ENCODE results near the gene TMEM175.

DNA sequence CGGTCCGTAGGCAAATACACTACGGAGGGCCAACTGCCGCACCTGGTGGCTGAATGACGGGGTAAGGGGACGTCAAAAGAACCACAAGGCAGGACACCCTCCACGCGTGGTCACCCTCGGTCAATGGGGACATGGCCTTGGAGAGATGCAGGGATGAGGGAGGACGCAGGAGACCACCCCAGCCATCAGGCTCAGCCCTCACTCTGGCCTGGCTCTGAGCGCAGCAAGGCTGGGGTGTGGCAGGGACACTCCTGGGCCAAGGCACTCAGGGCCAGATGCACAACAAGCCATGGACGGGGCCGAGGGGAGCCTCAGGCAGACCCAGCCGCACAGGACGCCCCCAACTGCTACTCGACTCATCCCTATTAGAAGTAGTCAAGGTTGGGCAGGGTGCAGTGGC lies 36.7 kb upstream of the TMEM175 start:
- TF ChIP-seq, protein P1, sequence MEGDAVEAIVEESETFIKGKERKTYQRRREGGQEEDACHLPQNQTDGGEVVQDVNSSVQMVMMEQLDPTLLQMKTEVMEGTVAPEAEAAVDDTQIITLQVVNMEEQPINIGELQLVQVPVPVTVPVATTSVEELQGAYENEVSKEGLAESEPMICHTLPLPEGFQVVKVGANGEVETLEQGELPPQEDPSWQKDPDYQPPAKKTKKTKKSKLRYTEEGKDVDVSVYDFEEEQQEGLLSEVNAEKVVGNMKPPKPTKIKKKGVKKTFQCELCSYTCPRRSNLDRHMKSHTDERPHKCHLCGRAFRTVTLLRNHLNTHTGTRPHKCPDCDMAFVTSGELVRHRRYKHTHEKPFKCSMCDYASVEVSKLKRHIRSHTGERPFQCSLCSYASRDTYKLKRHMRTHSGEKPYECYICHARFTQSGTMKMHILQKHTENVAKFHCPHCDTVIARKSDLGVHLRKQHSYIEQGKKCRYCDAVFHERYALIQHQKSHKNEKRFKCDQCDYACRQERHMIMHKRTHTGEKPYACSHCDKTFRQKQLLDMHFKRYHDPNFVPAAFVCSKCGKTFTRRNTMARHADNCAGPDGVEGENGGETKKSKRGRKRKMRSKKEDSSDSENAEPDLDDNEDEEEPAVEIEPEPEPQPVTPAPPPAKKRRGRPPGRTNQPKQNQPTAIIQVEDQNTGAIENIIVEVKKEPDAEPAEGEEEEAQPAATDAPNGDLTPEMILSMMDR (conservative IDR thresholded peaks at IDR 0.05): no peak
- no peak for TF ChIP-seq EZH2 (IDR thresholded peaks at IDR 0.05; ENCODE audit: low read depth)
